T1000 (cell line): ENCODE data around the gene EHD2.
"Not testable (repeated sequence)": the region's sequence is repeated elsewhere in the genome, so short reads cannot be mapped to it uniquely, and the experiment has no call there.

ENCODE experiments used
- DNase-seq: peaks from one replicate; lab custom pipeline; 2025; ENCODE audit warnings: mixed read lengths; lab: John Stamatoyannopoulos, UW

The EHD2 gene

DNA sequence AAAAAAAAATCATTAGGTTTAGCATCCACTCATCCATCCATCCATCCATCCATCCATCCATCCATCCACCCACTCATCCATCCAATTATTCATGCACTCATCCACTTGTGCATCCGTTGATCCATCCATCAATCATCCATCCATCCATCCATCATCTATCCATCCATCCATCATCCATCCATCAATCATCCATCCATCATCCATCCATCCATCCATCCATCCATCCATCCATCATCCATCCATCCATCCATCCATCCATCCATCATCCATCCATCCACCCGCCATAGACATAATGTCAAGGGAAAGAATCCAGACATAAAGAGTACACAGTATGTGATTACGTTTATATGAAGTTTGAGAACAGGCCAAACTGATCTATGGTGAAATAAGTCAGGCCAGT, 56.3 kb downstream of the EHD2 start:
- DNase-seq, result no peak

DNA sequence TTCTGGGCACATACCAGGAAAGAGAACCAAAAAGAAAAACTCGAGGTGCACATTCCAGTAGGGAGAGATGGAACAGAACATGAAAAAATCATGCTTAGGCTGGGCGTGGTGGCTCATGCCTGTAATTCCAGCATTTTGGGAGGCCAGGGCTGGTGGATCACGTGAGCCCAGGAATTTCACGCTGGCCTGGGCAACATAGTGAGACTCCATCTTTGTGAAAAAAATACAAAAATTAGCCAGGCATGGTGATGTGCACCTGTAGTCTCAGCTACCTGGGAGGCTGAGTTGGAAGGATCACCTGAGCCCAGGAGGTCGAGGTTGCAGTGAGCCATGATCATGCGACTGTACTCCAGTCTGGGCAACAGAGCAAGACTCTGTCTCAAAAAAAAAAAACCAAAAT, 58.1 kb downstream of the EHD2 start:
- not testable (repeated sequence) for DNase-seq

DNA sequence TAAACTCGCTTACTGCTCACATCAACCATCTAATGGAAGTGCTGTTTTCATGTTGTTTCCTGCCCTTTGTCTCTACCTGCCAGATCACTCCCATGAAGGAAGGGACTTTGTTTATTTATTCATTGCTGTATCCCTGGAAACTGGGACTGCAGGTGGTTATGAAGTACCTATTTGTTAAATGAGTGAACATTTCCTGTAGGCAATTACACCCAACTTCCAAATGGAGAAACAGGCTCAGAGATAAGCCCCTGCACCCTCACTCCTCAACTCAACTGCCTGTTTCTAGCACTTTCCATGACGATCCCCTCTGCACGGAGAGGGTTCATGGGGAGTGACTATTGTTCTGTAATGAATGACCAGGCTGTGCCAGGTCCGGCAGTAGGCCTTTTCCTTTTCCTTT, 63.3 kb downstream of the EHD2 start:
- DNase-seq, result no peak

DNA sequence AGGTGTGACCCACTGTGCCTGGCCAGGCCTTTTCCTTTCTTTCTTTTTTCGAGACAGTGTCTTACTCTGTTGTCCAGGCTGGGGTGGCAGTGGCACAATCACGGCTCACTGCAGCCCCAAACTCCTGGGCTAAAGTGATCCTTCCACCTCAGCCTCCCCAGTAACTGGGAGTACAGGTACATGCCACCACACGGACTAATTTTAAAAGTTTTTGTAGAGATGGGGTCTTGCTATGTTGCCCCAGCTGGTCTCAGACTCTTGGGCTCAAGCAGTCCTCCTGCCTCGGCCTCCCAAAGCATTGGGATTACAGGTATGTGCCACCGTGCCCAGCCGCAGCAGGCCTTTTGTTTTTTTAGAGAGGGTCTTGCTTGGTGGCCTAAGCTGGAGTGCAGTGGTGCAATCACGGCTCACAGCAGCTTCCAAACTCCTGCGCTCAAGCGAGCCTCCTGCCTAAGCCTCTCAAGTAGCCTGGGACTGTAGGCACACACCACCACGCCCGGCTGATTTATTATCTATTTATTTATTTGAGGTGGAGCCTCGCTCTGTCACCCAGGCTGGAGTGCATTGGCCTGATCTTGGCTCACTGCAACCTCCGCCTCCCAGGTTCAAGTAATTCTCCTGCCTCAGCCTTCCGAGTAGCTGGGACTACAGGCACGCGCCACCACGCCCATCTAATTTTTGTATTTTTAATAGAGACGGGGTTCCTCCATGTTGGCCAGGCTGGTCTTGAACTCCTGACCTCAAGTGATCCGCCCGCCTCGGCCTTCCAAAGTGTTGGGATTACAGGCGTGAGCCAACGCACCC, 64.2 kb downstream of the EHD2 start:
- DNase-seq, result not testable (repeated sequence)

DNA sequence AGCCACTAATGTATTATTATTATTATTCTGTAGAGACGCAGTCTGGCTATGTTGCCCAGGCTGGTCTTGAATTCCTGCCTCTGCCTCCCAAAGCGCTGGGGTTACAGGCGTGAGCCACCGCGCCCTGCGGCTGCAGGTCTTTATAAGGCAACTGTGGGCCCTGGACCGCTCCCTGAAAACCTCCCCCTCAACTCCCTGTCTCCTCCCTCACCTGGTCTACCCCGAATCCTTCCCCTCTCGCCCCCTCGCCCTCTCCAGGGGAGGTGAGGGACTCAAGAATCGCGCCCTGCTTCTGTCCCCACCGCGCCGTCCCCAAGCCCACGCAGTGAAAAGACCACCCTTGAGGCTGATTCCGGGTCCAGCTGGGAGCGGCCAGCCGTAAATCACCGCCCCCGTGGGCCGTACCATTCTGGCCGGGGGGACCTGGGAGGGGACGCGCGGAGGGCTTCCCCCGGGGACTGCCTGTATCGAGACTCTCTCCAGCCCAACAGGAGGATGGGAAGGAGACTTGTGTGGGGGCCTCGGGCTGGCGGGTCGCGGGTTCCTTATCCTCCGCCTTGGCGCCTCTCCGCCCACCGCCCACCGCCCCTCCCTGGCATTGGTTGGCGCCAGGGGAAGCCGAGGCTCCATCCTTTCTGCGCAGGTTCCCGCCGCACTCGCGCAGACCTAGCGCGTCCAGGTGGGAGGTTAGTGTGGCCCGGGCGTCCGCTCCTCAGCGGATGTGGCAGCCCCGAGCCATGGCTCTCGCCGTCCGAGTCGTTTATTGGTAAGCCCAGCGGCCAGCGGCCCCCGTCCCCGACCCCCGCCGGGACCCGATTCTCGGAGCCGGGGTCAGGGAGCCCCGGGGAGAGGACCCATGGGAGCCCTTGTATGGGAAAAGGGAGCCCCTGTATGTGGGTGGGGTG, 65.1 kb downstream of the EHD2 start, which contains the start of gene SELENOW:
Gene SELENOW (plus strand): TSS at position 655 of the 905 bp plus-strand sequence. CDS start 83 bp downstream, at position 738.
- DNase-seq, result peak; percentile 74

DNA sequence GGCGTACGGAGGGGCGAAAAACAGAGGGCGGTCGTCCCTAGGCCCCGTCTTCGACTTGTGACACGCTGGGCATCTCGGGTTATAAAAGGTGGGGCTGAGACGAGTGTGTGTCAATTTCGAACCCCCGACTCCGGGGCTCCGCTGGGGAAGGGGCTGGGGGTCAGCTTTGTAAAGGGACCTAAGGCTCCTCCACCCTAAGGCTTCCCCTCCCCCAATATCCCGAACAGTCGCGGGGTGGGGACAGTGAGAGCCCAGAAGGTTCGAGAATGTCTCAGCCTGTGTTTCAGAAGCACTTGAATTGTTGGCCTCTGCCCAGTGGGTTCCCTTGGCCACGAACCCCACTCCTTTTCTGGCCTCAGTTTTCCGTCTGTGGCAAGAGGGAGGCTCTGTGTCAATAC, 65.7 kb downstream of the EHD2 start:
- DNase-seq, result no peak

DNA sequence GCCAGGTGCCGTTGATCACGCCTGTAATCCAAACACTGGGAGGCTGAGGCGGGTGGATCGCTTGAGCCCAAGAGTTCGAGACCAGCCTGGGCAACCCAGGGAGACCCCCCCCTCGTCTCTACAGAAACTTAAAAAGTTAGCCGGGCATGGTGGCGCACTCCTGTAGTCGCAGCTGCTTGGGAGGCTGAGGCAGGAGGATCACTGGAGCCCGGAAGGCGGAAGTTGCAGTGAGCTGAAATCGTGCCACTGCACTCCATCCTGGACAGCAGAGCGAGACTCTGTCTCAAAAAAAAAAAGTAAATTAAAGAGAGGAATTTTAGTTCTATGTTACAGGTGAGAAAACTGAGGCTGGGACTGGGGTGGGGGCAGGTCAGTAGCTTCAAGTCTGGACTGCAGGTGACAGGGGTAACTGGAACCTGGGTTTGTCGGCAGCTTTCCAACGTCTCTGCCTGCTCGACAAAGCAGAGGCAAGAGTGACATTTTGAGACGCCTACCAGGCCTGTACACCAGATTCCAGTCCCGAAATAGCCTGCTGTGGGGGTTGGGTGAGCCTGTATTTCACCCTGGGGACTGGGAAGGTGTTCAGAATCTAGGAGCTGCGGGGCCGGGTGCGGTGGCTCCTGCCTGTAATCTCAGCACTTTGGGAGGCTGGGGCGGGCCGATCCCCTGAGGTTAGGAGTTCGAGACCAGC, 66.4 kb downstream of the EHD2 start:
- no peak for DNase-seq

DNA sequence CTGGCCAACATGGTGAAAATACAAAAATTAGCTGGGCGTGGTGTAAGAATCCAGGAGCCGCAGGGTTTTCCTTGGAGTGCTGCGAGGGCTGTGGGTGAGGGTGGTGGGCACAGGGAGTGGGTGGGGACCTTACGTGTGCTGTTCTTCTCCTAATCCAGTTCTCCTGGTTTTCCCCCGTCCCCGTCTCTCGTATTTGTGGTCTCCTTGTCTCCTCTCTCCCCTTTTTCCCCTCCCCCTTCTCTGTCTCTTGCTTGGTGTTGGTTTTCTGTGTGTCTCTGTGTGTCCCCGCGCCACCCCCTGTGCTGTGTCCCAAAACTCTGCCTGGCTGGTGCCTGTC, 67.0 kb downstream of the EHD2 start:
- DNase-seq, result no peak

DNA sequence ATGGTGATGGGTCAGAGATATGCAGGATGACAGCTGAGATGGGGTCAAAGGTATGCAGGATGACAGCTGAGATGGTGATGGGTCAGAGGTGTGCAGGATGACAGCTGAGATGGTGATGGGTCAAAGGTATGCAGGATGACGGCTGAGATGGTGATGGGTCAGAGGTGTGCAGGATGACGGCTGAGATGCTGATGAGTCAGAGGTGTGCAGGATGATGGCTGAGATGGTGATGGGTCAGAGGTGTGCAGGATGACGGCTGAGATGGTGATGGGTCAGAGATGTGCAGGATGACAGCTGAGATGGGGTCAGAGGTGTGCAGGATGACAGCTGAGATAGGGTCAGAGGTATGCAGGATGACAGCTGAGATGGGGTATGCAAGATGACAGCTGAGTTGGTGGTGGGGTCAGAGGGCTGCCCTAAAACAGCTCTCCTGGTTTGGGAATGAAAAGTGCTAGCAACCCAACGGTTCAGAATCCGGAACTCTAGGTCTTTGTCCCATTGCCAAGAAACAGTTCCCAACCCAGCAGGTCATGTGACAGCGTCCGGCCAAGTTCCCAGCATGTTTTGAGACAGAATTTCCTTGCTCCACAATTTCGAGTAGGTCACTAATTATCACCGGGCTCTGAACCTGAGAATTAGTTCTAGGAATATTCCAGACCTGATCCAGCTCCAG, 68.5 kb downstream of the EHD2 start:
- DNase-seq, result no peak

DNA sequence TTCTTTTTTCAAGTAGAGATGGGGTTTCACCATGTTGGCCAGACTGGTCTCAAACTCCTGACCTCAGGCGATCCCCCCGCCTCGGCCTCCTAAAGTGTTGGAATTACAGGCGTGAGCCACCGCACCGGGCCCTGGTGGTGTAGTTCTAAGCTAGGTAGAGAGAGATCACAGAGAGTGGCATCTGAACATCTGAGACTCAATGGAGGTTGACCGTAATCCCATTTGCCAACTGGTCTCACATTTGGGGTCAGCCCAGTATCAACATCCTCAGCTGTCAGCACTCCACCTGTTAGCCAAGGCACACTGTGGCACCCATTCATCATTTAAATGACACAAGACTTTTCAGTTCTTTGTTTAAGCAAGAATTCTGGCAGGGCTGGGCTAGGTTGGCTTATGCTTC, 73.3 kb downstream of the EHD2 start:
- DNase-seq, result no peak

DNA sequence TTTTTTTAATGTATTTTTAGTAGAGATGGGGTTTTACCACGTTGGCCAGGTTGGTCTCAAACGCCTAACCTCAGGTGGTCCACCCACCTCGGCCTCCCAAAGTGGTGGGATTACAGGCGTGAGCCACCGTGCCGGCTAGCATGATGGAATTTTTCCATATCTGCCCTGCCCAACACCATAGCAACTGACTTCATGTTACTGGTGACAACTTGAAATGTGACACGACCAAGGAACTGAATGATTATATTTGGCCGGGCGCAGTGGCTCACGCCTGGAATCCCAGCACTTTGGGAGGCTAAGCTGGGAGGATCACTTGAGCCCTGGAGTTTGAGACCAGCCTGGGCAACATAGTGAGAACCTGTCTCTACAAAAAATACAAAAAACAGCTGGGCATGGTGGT, 74.1 kb downstream of the EHD2 start:
- not testable (repeated sequence) for DNase-seq

DNA sequence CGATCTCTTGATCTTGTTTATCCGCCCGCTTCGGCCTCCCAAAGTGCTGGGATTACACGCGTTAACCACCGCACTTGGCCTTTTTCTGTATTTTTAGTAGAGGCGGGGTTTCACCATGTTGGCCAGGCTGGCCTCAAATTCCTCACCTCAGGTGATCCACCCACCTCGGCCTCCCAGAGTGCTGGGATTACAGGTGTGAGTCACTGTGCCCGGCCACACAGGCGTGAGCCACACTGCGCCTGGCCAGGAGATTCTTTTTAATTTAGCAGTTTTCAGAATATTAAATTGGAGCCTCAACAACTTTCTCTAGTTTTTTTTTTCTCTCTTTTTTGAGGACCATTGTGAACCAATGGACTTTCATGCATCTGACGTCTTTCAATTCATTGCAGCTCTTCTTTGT, 76.6 kb downstream of the EHD2 start:
- DNase-seq, result not testable (repeated sequence)

DNA sequence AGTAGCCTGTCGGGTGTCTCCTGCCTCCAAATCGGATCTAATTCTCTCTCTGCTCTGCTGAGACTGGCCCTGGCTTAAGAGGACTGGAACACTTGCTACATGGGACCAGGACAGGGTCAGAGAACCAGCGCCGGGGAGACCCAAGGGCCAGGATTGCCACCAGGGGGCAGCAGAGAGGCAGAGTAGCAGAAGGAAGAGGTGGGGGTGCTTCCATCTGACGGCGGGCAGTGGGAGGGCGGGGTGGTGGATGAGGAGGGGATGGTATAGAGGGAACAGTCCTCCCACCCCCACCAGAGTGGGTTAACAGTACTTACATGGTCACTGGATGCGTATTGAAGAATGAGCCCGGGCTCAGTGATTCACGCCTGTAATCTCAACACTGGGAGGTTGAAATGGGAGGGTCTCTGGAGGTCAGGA, 77.2 kb downstream of the EHD2 start:
- no peak for DNase-seq

DNA sequence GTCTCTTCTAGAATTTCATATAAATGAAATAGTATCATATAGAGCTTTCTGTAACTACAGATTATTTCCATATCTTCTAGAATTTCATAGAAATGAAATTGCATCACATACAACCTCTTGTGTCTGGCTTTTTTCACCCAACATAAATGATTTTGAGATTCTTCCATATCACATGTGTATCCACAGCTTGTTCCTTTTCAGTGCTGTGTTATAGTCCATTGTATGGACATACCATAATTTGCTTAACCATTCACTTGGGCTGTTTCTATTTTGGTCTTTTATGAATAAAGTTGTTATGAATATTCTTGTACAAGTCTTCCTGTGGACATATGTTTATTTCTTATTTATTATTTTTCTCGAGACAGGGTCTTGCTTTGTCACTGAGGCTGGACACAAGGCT, 79.4 kb downstream of the EHD2 start:
- no peak for DNase-seq
